Tibial nerve (tissue), 4 donors: ENCODE results near the gene SYNM. TPM values are rescaled to one million over a fixed set of nuclear protein-coding genes. Genes with fewer than 3 reads are reported as not detected.

ENCODE experiments used
- DNase-seq, 2 donors: peaks; one replicate each; pipeline ENCODE4 v3.0.0-alpha.2; 2019; ENCODE audit warnings: low spot score in 2 of 2
- H3K27ac ChIP-seq, 4 donors: fragments of 200-600 bp; sonication (generic) in 3 of 4; one replicate each; pipeline ENCODE4 v1.5.1; 2017 to 2019; ENCODE audit warnings: mild to moderate bottlenecking in 1 of 4
- H3K27me3 ChIP-seq, 2 donors: fragments of 200-600 bp; sonication (generic) in 1 of 2; one replicate each; pipeline versions ENCODE4 v1.5.1 to v1.6.0; 2017 to 2019
- H3K36me3 ChIP-seq, 3 donors: fragments of 200-600 bp; sonication (generic); one replicate each; pipeline ENCODE4 v1.5.1; 2018 to 2019
- H3K4me1 ChIP-seq, 4 donors: fragments of 200-600 bp; sonication (generic) in 3 of 4; one replicate each; pipeline ENCODE4 v1.5.1; 2017 to 2019
- H3K4me3 ChIP-seq, 4 donors: fragments of 200-600 bp; sonication (generic) in 3 of 4; one replicate each; pipeline ENCODE4 v1.5.1; 2017 to 2019; ENCODE audit warnings: mild to moderate bottlenecking in 1 of 4, moderate library complexity in 1 of 4
- H3K9me3 ChIP-seq, 4 donors: fragments of 200-600 bp; sonication (generic) in 3 of 4; one replicate each; pipeline ENCODE4 v1.5.1; 2017 to 2019
- CTCF ChIP-seq, 5 experiments: fragments of 200-600 bp in 3 of 5; fragments of 450-650 bp in 2 of 5; sonication (generic) in 3 of 5; IDR thresholded peaks; one replicate each; pipeline ENCODE4 v1.5.1; 2016 to 2019; ENCODE audit warnings: antibody characterized with exemption in 5 of 5, mild to moderate bottlenecking in 3 of 5, moderate library complexity in 2 of 5
- EP300 ChIP-seq, 2 donors: sonication (generic); formaldehyde crosslinking; IDR thresholded peaks; one replicate each; pipeline ENCODE4 v1.6.1; 2017; ENCODE audit warnings: antibody characterized with exemption in 2 of 2, mild to moderate bottlenecking in 1 of 2
- POLR2A ChIP-seq, 2 donors: fragments of 450-650 bp; IDR thresholded peaks; one replicate each; pipeline ENCODE4 v1.6.1; 2017; ENCODE audit warnings: antibody characterized with exemption in 2 of 2, mild to moderate bottlenecking in 2 of 2, moderate library complexity in 2 of 2
- WGBS, 2 donors: methylation state at CpG; one replicate each; pipeline ENCODE4 v1.1.5; 2018; 5-methylcytosine and 5-hydroxymethylcytosine counted together
- total RNA-seq, 4 donors: library from RNA; depleted of rRNA; stranded (reverse); fragments of >200 nt; gene quantifications; one replicate each; pipeline ENCODE4 v1.1.0, GENCODE V29; 2016

Gene SYNM
- total RNA-seq = 10 to 100 TPM; 26.4 to 47.0 (median 29.6) TPM

- H3K9me3 ChIP-seq = no peaks in the 10 kb centered on the region
- 0 to 1% methylated on average over 20 to 33 of the region's 91 CpGs for WGBS, 2 donors
- peak; percentile 50 to 58 for DNase-seq
- H3K27me3 ChIP-seq = peaks cover 0 to 7% of the 10 kb centered on the region in 2 donors
- peak within 1 kb of the TSS; percentile 43 to 86 (median 54) for H3K27ac ChIP-seq
- H3K36me3 ChIP-seq = no peaks in the 10 kb centered on the region
- peak within 1 kb of the TSS; percentile 47 to 74 (median 54) for H3K4me3 ChIP-seq
- peaks cover 0 to 56% (median 3%) of the 10 kb centered on the region in 4 donors for H3K4me1 ChIP-seq
- peak in 1 of 2 donors; percentile 86 for TF ChIP-seq EP300 (IDR thresholded peaks at IDR 0.05)
- TF ChIP-seq CTCF (IDR thresholded peaks at IDR 0.05) = peak; percentile 80 to 97 (median 93)
- TF ChIP-seq POLR2A (IDR thresholded peaks at IDR 0.05) = peak in 1 of 2 donors; percentile 77
These were observed at the start of gene SYNM for GRCh38 chr15:99104788-99105513. TSS of gene SYNM (plus strand) at chr15:99105080. CDS start at chr15:99105200, 120 bp downstream.

GRCh38 chr15:99055555-99056134 is 49.2 kb upstream of the SYNM start:
- H3K27ac ChIP-seq = no peak overlapping the region
- peaks cover 0 to 16% (median 5%) of the 10 kb centered on the region in 4 donors for H3K4me1 ChIP-seq
- 82 to 84% methylated on average over 6 of the region's 6 CpGs for WGBS, 2 donors
- DNase-seq = no peak
- no peaks in the 10 kb centered on the region for H3K27me3 ChIP-seq
- H3K9me3 ChIP-seq = no peaks in the 10 kb centered on the region
- H3K4me3 ChIP-seq = no peak overlapping the region
- TF ChIP-seq CTCF (IDR thresholded peaks at IDR 0.05) (no peak), POLR2A (IDR thresholded peaks at IDR 0.05) (no peak), EP300 (IDR thresholded peaks at IDR 0.05) (no peak)
- no peaks in the 10 kb centered on the region for H3K36me3 ChIP-seq

- Histone ChIP-seq H3K4me1 (peaks cover 0 to 16% (median 5%) of the 10 kb centered on the region in 4 donors), H3K36me3 (no peaks in the 10 kb centered on the region), H3K4me3 (no peak overlapping the region), H3K9me3 (no peaks in the 10 kb centered on the region), H3K27ac (no peak overlapping the region), H3K27me3 (no peaks in the 10 kb centered on the region)
- DNase-seq = no peak
- WGBS, 2 donors = 79 to 80% methylated on average over 3 to 4 of the region's 4 CpGs
- no peak for TF ChIP-seq EP300 (IDR thresholded peaks at IDR 0.05)
- no peak for TF ChIP-seq POLR2A (IDR thresholded peaks at IDR 0.05)
- no peak for TF ChIP-seq CTCF (IDR thresholded peaks at IDR 0.05)
These were observed 47.9 kb upstream of the SYNM start for GRCh38 chr15:99057020-99057419.

GRCh38 chr15:99057697-99058420 is 47.0 kb upstream of the SYNM start:
- no peak overlapping the region for H3K4me3 ChIP-seq
- H3K36me3 ChIP-seq = no peaks in the 10 kb centered on the region
- H3K4me1 ChIP-seq = peaks cover 0 to 16% (median 5%) of the 10 kb centered on the region in 4 donors
- no peak for DNase-seq
- H3K27ac ChIP-seq = peak overlapping the region in 2 of 4 donors; percentile 59 to 96
- H3K27me3 ChIP-seq = no peaks in the 10 kb centered on the region
- H3K9me3 ChIP-seq = no peaks in the 10 kb centered on the region
- 78 to 83% methylated on average over 20 of the region's 20 CpGs for WGBS, 2 donors
- TF ChIP-seq EP300 (IDR thresholded peaks at IDR 0.05) (no peak), POLR2A (IDR thresholded peaks at IDR 0.05) (no peak)

GRCh38 chr15:99058421-99058870 is 46.4 kb upstream of the SYNM start:
- Histone ChIP-seq H3K4me3 (peak overlapping the region; percentile 22 to 67 (median 46)), H3K27me3 (no peaks in the 10 kb centered on the region), H3K9me3 (no peaks in the 10 kb centered on the region), H3K27ac (peak overlapping the region; percentile 25 to 96 (median 68)), H3K36me3 (no peaks in the 10 kb centered on the region), H3K4me1 (peaks cover 0 to 16% (median 5%) of the 10 kb centered on the region in 4 donors)
- DNase-seq = no peak
- WGBS, 2 donors = 50 to 51% methylated on average over 27 of the region's 27 CpGs
- TF ChIP-seq POLR2A (IDR thresholded peaks at IDR 0.05) (no peak), CTCF (IDR thresholded peaks at IDR 0.05) (no peak), EP300 (IDR thresholded peaks at IDR 0.05) (no peak)
